K562 (cell line): ENCODE results near the gene FREM3. TPM values are rescaled to one million over a fixed set of nuclear protein-coding genes. Genes with fewer than 3 reads are reported as not detected.

Experiments
- KDM4B ChIP-seq, 2 experiments: fragments of 450-650 bp in 1 of 2; sonication (generic) in 1 of 2; IDR thresholded peaks; 2 replicates each; pipeline ENCODE4 v1.6.1; 2016 to 2017; ENCODE audit warnings: borderline replicate concordance in 2 of 2, antibody characterized with exemption in 1 of 2, low read depth in 1 of 2, mild to moderate bottlenecking in 1 of 2
- polyA plus RNA-seq, 8 experiments: library from polyadenylated mRNA; depleted of rRNA in 4 of 8; stranded (reverse) in 5 of 8; unstranded in 3 of 8; fragments of >200 nt; fragmentation: Nextera tagmentation in 2 of 8; fragmentation: Illumina TruSeq in 1 of 8; extraction: Ambion mirVana in 2 of 8; extraction: Trizol in 1 of 8; gene quantifications; 2 replicates each; pipeline versions ENCODE4 v1.2.1 to v1.2.3, GENCODE V29; 2011 to 2014; ENCODE audit warnings: inconsistent platforms in 1 of 8, missing spikeins in 1 of 8
- total RNA-seq, 7 experiments: library from RNA; depleted of rRNA in 6 of 7; stranded (reverse); fragments of >200 nt in 6 of 7; fragmentation: Illumina TruSeq in 2 of 7; extraction: Trizol in 2 of 7; gene quantifications; 2 replicates each; pipeline versions ENCODE4 v1.2.1 to v1.2.3, GENCODE V29; 2011 to 2021; ENCODE audit warnings: low replicate concordance in 1 of 7
- TF ChIP-seq, protein P1 (sequence below), 2 experiments: fragments of 150-350 bp in 1 of 2; IDR thresholded peaks; 2 replicates each; pipeline ENCODE4 v1.6.1; 2012 to 2016; ENCODE audit warnings: low read depth in 2 of 2, low read length in 2 of 2, mild to moderate bottlenecking in 1 of 2, moderate library complexity in 1 of 2
- TF ChIP-seq, protein P2 (sequence below): fragments of 450-650 bp; IDR thresholded peaks from 2 replicates; pipeline ENCODE4 v1.6.1; 2017; ENCODE audit warnings: antibody characterized with exemption, mild to moderate bottlenecking

Gene FREM3
- total and polyA plus RNA-seq, 9 of the 15 experiments (the other 6 are each of a cell fraction or from before 2014, with no cell fraction given), result not detected

DNA sequence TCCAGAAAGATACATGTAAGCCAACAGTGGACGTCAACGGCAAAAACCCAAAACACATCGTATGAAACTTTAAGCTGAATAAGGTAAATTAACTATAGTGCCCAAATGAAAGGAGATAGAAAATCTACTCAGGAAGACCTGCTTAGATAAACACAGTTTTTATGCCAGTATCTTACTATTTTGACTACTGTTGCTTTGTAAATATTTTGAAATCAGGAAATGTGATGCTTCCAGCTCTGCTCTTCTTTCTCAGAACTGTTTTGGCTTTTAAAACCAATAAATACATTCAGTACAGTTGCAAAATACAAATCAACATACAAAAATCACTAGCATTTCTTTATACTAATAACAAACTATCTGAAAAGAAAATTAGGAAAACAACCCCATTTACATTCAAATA, 103.2 kb downstream of the FREM3 start (continued):
- TF ChIP-seq, protein P1, sequence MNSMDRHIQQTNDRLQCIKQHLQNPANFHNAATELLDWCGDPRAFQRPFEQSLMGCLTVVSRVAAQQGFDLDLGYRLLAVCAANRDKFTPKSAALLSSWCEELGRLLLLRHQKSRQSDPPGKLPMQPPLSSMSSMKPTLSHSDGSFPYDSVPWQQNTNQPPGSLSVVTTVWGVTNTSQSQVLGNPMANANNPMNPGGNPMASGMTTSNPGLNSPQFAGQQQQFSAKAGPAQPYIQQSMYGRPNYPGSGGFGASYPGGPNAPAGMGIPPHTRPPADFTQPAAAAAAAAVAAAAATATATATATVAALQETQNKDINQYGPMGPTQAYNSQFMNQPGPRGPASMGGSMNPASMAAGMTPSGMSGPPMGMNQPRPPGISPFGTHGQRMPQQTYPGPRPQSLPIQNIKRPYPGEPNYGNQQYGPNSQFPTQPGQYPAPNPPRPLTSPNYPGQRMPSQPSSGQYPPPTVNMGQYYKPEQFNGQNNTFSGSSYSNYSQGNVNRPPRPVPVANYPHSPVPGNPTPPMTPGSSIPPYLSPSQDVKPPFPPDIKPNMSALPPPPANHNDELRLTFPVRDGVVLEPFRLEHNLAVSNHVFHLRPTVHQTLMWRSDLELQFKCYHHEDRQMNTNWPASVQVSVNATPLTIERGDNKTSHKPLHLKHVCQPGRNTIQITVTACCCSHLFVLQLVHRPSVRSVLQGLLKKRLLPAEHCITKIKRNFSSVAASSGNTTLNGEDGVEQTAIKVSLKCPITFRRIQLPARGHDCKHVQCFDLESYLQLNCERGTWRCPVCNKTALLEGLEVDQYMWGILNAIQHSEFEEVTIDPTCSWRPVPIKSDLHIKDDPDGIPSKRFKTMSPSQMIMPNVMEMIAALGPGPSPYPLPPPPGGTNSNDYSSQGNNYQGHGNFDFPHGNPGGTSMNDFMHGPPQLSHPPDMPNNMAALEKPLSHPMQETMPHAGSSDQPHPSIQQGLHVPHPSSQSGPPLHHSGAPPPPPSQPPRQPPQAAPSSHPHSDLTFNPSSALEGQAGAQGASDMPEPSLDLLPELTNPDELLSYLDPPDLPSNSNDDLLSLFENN (IDR thresholded peaks at IDR 0.05; ENCODE audit: low read depth in 2 of 2, low read length in 2 of 2), result no peak
- no peak for TF ChIP-seq KDM4B (IDR thresholded peaks at IDR 0.05; ENCODE audit: borderline replicate concordance in 2 of 2, low read depth in 1 of 2)
- TF ChIP-seq, protein P2, sequence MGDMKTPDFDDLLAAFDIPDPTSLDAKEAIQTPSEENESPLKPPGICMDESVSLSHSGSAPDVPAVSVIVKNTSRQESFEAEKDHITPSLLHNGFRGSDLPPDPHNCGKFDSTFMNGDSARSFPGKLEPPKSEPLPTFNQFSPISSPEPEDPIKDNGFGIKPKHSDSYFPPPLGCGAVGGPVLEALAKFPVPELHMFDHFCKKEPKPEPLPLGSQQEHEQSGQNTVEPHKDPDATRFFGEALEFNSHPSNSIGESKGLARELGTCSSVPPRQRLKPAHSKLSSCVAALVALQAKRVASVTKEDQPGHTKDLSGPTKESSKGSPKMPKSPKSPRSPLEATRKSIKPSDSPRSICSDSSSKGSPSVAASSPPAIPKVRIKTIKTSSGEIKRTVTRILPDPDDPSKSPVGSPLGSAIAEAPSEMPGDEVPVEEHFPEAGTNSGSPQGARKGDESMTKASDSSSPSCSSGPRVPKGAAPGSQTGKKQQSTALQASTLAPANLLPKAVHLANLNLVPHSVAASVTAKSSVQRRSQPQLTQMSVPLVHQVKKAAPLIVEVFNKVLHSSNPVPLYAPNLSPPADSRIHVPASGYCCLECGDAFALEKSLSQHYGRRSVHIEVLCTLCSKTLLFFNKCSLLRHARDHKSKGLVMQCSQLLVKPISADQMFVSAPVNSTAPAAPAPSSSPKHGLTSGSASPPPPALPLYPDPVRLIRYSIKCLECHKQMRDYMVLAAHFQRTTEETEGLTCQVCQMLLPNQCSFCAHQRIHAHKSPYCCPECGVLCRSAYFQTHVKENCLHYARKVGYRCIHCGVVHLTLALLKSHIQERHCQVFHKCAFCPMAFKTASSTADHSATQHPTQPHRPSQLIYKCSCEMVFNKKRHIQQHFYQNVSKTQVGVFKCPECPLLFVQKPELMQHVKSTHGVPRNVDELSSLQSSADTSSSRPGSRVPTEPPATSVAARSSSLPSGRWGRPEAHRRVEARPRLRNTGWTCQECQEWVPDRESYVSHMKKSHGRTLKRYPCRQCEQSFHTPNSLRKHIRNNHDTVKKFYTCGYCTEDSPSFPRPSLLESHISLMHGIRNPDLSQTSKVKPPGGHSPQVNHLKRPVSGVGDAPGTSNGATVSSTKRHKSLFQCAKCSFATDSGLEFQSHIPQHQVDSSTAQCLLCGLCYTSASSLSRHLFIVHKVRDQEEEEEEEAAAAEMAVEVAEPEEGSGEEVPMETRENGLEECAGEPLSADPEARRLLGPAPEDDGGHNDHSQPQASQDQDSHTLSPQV, result no peak
